Peyer's patch (tissue), 4 donors: ENCODE results near the gene MAP2K7. TPM values are rescaled to one million over a fixed set of nuclear protein-coding genes. Genes with fewer than 3 reads are reported as not detected.
A peak's percentile ranks its signal among the peaks of the same experiment; 100 is the strongest.

Source experiments
- DNase-seq, 3 donors: peaks; one replicate each; pipeline ENCODE4 v3.0.0-alpha.2; 2017 to 2019
- H3K27ac ChIP-seq, 4 donors: fragments of 200-600 bp; sonication (generic); one replicate each; pipeline ENCODE4 v1.5.1; 2016 to 2019
- H3K27me3 ChIP-seq, 2 donors: fragments of 200-600 bp; sonication (generic); one replicate each; pipeline ENCODE4 v1.5.1; 2019
- H3K36me3 ChIP-seq, 3 donors: fragments of 200-600 bp; sonication (generic); one replicate each; pipeline ENCODE4 v1.5.1; 2016 to 2019
- H3K4me1 ChIP-seq, 4 donors: fragments of 200-600 bp; sonication (generic); one replicate each; pipeline ENCODE4 v1.5.1; 2016 to 2019
- H3K4me3 ChIP-seq, 4 donors: fragments of 200-600 bp; sonication (generic); 1 replicate in 3 of 4; 2 replicates in 1 of 4; pipeline ENCODE4 v1.5.1; 2016 to 2019; ENCODE audit warnings: mild to moderate bottlenecking in 1 of 4
- H3K9me3 ChIP-seq, 4 donors: fragments of 200-600 bp; sonication (generic); one replicate each; pipeline ENCODE4 v1.5.1; 2016 to 2019; ENCODE audit warnings: mild to moderate bottlenecking in 1 of 4
- CTCF ChIP-seq, 6 experiments: fragments of 450-650 bp in 4 of 6; fragments of 200-600 bp in 2 of 6; sonication (generic) in 1 of 6; IDR thresholded peaks; one replicate each; pipeline ENCODE4 v1.5.1; 2017 to 2019; ENCODE audit warnings: antibody characterized with exemption in 6 of 6, mild to moderate bottlenecking in 3 of 6, moderate library complexity in 1 of 6
- POLR2A ChIP-seq, 2 donors: fragments of 450-650 bp; IDR thresholded peaks; one replicate each; pipeline ENCODE4 v1.5.1; 2017; ENCODE audit warnings: antibody characterized with exemption in 2 of 2, mild to moderate bottlenecking in 2 of 2, moderate library complexity in 2 of 2
- total RNA-seq, 4 donors: library from RNA; depleted of rRNA; stranded (reverse); fragments of >200 nt; gene quantifications; one replicate each; pipeline ENCODE4 v1.1.0, GENCODE V29; 2016

MAP2K7 gene
- total RNA-seq, 4 donors from 2014 or later: 16.6 to 39.3 (median 35.0) TPM

- peak; percentile 94 to 99 (median 98) for DNase-seq
- TF ChIP-seq CTCF (IDR thresholded peaks at IDR 0.05) (peak in 1 of 6 experiments; percentile 30), POLR2A (IDR thresholded peaks at IDR 0.05) (peak; percentile 33 to 42)
- Histone ChIP-seq H3K9me3 (no peaks in the 10 kb centered on the region), H3K4me3 (peak within 1 kb of the TSS; percentile 78 to 94 (median 90)), H3K4me1 (peaks cover 2 to 50% (median 30%) of the 10 kb centered on the region in 4 donors), H3K27ac (peak within 1 kb of the TSS; percentile 87 to 98 (median 95)), H3K36me3 (peaks cover 0 to 14% (median 0%) of the 10 kb centered on the region in 3 donors), H3K27me3 (peaks cover 0 to 36% of the 10 kb centered on the region in 2 donors)
These were observed 16.2 kb downstream of the MAP2K7 start, which contains the start of gene SNAPC2 for GRCh38 chr19:7919610-7920518. Gene SNAPC2, plus strand, starts transcription at chr19:7920338. Its CDS starts 29 bp downstream, at chr19:7920367.

GRCh38 chr19:7920519-7921301 is 17.0 kb downstream of the MAP2K7 start:
- Histone ChIP-seq H3K36me3 (peaks cover 0 to 14% (median 0%) of the 10 kb centered on the region in 3 donors), H3K27me3 (peaks cover 0 to 27% of the 10 kb centered on the region in 2 donors), H3K9me3 (no peaks in the 10 kb centered on the region), H3K27ac (peak overlapping the region; percentile 87 to 98 (median 95)), H3K4me1 (peaks cover 2 to 54% (median 34%) of the 10 kb centered on the region in 4 donors), H3K4me3 (peak overlapping the region; percentile 78 to 94 (median 90))
- TF ChIP-seq CTCF (IDR thresholded peaks at IDR 0.05) (no peak), POLR2A (IDR thresholded peaks at IDR 0.05) (peak in 1 of 2 donors; percentile 45)
- DNase-seq: peak; percentile 100

GRCh38 chr19:7921302-7921966 is 17.8 kb downstream of the MAP2K7 start:
- H3K27me3 ChIP-seq: peaks cover 0 to 20% of the 10 kb centered on the region in 2 donors
- no peak for DNase-seq
- H3K4me1 ChIP-seq: peaks cover 2 to 51% (median 36%) of the 10 kb centered on the region in 4 donors
- no peaks in the 10 kb centered on the region for H3K9me3 ChIP-seq
- peak overlapping the region; percentile 58 to 94 (median 90) for H3K4me3 ChIP-seq
- H3K36me3 ChIP-seq: peaks cover 0 to 14% (median 0%) of the 10 kb centered on the region in 3 donors
- TF ChIP-seq POLR2A (IDR thresholded peaks at IDR 0.05) (no peak), CTCF (IDR thresholded peaks at IDR 0.05) (no peak)
- H3K27ac ChIP-seq: peak overlapping the region; percentile 53 to 98 (median 95)

- peaks cover 2 to 49% (median 32%) of the 10 kb centered on the region in 4 donors for H3K4me1 ChIP-seq
- no peak for DNase-seq
- H3K27me3 ChIP-seq: peaks cover 0 to 12% of the 10 kb centered on the region in 2 donors
- TF ChIP-seq POLR2A (IDR thresholded peaks at IDR 0.05): no peak
- no peak for TF ChIP-seq CTCF (IDR thresholded peaks at IDR 0.05)
- peak overlapping the region in 1 of 4 donors; percentile 93 for H3K27ac ChIP-seq
- no peaks in the 10 kb centered on the region for H3K9me3 ChIP-seq
- no peak overlapping the region for H3K4me3 ChIP-seq
- peaks cover 0 to 20% (median 0%) of the 10 kb centered on the region in 3 donors for H3K36me3 ChIP-seq
These were observed 18.5 kb downstream of the MAP2K7 start for GRCh38 chr19:7921967-7922835.
